A172 (cell line): ENCODE measurements around the gene SUPT5H. TPM values are rescaled to one million over a fixed set of nuclear protein-coding genes. Genes with fewer than 3 reads are reported as not detected.

Source experiments
- DNase-seq: peaks from one replicate; pipeline ENCODE4 v3.0.0-alpha.2; 2015; ENCODE audit warnings: low spot score
- total RNA-seq: library from RNA; depleted of rRNA; stranded (reverse); fragments of >200 nt; shearing (Covaris generic); gene quantifications from 2 replicates; pipeline ENCODE4 v1.2.3, GENCODE V29; 2014

Gene SUPT5H
- total RNA-seq, 1 experiment from 2014 or later = 101 TPM

DNA sequence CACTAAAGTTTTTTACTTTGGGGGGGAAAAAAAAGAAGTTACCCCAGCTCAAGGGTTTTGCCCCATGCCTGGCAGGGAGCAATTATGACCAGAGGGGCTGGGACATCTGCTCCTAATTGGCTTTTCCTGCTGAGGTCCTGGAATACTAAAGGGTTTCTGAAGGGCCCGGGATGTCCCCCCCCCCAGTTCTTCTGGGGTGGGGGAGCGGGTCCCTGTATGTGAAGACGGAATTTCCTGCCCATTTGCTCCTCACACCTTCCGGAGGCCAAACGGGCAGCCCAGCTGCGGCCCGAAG is 52.3 kb downstream of the SUPT5H start:
- DNase-seq = no peak

DNA sequence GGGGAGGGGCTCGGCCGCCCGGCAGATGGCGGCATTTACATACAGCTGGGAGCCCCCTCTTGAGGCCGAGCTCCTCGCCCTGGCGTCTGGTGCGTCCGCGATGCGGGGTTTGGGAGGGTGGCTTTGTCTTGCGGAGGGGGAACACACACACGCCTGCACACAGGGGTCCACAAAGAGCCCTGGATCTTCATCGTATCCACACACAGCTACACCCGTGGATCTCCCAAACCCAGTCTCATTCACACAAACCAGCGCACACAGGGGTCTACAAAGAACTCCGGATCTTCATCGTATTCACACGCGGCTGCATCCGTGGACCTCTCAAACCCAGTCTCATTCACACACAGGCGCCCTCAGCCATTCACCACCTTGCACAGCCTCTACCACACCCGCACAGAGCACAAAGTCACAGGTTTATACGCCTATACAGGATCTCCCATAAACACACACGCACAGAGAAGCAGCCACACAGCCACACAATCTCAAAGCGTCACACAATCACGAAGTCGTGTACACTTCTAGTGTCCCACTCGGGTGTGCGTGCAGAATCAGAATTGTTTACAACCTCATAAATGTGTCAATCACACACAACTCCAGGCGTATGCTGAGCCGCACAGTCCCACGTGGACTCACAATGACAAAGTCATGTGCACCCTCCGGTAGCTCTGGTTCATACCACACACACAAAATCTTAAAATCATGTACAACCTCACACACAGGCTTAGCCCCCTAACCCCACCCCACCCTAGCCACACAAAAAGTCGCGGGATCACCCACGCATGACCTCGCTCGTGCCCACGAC is 52.8 kb downstream of the SUPT5H start:
- no peak for DNase-seq

GRCh38 chr19:39498798-39499642 is 53.6 kb downstream of the SUPT5H start, which contains the start of gene DLL3:
Gene DLL3, plus strand, starts transcription at chr19:39498947. Its CDS starts 28 bp downstream, at chr19:39498975.
- no peak for DNase-seq

DNA sequence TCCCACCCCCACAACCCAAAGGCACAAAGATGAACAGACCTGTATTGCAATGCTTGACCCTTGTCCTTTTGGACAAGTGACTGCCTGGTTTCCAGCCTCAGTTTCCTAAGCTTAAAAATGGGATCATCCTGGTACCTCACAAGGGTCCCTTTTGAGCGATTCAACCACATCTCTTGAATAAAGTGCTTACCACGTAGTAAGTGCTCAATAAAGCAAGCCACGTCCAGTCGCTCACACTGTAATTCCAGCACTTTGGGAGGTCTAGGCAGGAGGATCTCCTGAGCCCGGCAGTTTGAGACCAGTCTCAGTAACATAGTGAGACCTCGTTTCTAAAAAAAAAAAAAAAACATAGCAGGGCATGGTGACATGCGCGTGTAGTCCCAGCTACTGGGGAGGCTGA is 54.5 kb downstream of the SUPT5H start:
- DNase-seq = no peak

DNA sequence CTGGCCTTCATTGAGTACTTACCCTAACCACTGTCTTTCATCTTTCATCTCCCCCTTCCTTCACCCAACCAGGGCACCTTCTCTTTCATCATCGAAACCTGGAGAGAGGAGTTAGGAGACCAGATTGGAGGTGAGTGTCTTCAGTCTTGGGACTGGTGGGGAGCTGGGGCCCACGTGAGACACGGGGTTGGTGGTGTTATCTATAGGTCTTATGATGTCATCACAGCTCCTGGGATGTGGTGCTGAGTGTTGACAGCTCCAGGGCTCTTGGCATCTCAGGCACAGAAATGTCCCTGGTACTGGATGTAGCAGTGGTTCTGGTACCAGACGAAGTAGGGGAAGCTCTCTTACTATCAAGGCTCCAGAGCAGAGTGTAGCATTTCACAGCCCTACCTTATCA is 55.2 kb downstream of the SUPT5H start:
- DNase-seq = no peak

- DNase-seq = no peak
These were observed 56.0 kb downstream of the SUPT5H start for GRCh38 chr19:39501340-39501739.

- peak; percentile 25 for DNase-seq
These were observed 57.4 kb downstream of the SUPT5H start for GRCh38 chr19:39502640-39503417.

DNA sequence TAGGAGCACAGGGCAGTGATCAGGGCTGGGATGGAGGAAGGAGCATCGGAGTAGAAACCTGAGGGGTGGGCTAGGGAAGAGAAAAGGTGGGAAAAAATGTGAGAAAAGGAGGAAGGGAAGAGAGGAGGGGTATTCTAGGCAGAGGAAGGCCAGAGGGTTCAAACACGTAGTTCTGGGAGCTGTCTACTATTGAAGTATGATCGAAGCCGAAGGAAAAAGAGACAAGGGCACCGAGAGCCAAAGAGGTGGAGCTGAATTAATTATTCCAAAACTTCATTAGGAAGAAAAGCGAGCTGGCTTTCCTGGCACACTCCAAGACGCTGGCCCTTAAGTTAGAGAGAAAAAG is 61.2 kb downstream of the SUPT5H start:
- DNase-seq = no peak

DNA sequence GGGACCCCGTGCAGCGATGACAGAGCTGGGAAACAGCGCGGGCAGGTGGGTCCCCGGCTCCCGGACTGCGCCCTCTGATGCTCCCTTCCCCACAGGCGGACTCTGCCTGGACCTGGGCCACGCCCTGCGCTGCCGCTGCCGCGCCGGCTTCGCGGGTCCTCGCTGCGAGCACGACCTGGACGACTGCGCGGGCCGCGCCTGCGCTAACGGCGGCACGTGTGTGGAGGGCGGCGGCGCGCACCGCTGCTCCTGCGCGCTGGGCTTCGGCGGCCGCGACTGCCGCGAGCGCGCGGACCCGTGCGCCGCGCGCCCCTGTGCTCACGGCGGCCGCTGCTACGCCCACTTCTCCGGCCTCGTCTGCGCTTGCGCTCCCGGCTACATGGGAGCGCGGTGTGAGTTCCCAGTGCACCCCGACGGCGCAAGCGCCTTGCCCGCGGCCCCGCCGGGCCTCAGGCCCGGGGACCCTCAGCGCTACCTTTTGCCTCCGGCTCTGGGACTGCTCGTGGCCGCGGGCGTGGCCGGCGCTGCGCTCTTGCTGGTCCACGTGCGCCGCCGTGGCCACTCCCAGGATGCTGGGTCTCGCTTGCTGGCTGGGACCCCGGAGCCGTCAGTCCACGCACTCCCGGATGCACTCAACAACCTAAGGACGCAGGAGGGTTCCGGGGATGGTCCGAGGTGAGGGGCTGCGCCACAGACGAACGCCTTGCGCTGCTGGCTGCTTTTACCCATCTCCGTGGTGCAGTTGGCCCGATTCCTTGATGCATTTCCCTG is 61.7 kb downstream of the SUPT5H start:
- no peak for DNase-seq

- DNase-seq = no peak
These were observed 62.5 kb downstream of the SUPT5H start for GRCh38 chr19:39507715-39508364.

DNA sequence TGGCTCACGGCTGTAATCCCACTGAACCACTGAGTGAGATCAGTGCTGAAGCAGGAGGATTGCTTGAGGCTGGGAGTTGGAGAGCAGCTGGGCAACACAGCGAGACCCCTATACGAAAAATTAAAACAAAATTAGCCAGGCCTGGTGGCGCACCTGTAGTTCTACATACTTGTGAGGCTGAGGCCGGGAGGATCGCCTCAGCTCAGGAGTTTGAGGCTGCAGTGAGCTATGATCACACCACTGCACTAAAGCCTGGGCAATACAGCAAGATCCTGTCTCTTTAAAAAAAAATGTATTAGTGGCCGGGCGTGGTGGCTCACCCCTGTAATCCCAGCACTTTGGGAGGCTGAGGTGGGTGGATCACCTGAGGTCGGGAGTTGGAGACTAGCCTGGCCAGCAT is 63.2 kb downstream of the SUPT5H start:
- no peak for DNase-seq

DNA sequence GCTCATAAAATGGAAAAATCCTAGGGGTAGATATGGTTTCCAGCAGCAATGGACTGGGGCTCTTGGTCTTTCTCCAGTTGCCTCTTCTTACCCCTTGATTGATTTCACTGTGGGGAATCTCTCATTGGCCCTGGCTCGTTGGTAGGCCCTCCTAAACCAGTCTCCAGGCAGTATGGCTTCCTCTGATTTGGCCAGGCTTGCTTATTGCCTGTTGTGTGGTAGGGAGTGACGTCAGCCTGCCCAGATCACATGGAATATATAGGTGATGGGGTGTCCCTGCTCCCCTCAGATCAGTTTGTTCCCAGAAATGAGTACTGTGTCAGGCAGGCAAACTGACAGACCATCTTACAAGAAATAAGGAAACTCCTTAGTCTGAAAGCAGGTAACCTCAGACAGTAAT is 63.9 kb downstream of the SUPT5H start:
- DNase-seq = no peak

- no peak for DNase-seq
These were observed 67.6 kb downstream of the SUPT5H start for GRCh38 chr19:39512988-39513387.

DNA sequence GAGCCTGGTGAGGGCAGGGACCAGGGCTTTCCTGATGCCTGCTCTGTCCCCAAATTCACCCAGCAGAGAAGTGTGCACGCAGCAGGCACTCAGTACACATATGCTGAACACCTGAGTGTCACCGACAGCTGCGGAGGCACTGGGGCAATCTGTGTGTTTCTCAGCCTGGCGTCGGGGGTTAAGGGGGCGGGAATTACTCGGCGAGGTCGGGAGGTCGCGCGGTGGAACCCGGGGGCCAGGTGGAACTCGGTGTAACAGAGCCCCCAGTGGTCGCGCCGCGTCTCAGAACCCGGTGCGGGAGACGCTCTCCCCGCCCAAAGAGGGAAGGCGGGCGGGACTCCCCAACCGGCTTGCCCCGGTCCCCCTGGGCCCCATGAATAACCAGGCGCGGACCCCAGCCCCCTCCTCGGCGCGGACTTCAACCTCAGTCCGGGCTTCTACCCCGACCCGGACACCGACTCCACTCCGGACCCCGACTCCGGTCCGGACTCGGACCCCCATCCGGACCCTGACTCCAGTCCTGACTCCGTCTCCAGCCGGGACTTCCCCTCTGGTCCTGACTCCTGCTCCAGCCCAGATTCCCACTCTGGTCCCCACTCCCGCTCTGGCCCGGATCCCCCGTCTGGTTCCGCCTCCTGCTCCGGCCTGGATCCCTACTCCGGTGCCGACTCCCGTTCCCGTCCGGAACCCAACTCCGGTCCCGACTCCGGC is 69.6 kb downstream of the SUPT5H start, which contains the start of gene SELENOV:
TSS of gene SELENOV (plus strand) at position 300 of the 711 bp plus-strand sequence. CDS start at position 374, 74 bp downstream.
- DNase-seq = no peak

GRCh38 chr19:39515551-39516191 is 70.3 kb downstream of the SUPT5H start:
- DNase-seq = no peak

GRCh38 chr19:39516270-39516669 is 70.9 kb downstream of the SUPT5H start:
- DNase-seq = no peak

GRCh38 chr19:39517432-39517831 is 72.0 kb downstream of the SUPT5H start:
- no peak for DNase-seq

GRCh38 chr19:39518458-39518857 is 73.1 kb downstream of the SUPT5H start:
- DNase-seq = no peak

DNA sequence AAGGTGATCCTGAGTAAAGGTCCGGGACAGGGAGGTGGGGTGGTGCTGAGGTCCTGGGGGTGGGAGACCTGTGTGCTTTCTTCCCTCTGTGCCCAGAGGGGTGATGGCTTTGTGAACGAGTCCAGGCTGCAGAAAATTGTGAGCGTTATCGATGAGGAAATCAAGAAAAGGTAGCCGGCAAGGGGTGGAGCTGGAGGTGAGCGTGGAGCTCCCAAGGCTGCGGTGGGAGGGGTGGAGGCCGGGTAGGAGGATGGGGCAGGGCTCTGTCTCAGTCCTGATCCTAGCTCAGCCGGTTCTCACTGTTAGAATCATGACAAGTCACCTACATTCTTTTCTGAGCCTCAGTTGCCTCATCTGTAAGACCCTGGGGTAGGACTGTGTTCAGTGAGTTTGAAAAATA is 73.6 kb downstream of the SUPT5H start:
- DNase-seq = no peak
